Measurements from ENCODE around the gene TMEM51. TPM values are rescaled to one million over a fixed set of nuclear protein-coding genes. Genes with fewer than 3 reads are reported as not detected.

The TMEM51 gene
- total RNA-seq, 1 experiment from 2014 or later: 24.7 TPM

DNA sequence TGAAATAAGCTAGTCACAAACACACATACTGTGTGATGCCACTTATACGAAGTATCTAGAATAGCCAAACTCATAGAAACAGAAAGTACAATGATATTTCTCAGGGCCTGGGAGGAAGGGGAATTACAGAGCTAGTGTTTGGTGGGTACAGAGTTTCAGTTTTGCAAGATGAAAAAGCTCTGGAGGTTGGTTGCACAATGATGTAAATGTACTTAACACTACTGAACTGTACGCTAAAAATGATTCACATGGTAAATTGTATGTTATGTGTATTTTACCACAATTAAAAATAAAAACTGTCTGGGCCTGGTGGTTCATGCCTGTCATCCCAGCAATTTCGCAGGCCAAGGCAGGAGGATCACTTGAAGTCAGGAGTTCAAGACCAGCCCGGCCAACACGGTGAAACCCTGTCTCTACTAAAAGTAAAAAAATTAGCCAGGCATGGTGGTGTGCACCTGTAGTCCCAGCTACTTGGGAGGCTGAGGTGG, 78.2 kb downstream of the TMEM51 start:
- no peaks in the 10 kb centered on the region for H3K27me3 ChIP-seq (replicated peaks; ENCODE audit: control insufficient read depth, insufficient read depth, low read length)
- TF ChIP-seq, protein P1, sequence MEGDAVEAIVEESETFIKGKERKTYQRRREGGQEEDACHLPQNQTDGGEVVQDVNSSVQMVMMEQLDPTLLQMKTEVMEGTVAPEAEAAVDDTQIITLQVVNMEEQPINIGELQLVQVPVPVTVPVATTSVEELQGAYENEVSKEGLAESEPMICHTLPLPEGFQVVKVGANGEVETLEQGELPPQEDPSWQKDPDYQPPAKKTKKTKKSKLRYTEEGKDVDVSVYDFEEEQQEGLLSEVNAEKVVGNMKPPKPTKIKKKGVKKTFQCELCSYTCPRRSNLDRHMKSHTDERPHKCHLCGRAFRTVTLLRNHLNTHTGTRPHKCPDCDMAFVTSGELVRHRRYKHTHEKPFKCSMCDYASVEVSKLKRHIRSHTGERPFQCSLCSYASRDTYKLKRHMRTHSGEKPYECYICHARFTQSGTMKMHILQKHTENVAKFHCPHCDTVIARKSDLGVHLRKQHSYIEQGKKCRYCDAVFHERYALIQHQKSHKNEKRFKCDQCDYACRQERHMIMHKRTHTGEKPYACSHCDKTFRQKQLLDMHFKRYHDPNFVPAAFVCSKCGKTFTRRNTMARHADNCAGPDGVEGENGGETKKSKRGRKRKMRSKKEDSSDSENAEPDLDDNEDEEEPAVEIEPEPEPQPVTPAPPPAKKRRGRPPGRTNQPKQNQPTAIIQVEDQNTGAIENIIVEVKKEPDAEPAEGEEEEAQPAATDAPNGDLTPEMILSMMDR (IDR thresholded peaks at IDR 0.05; ENCODE audit: insufficient read depth in 1 of 2, low read depth in 1 of 2, low read length in 1 of 2, severe bottlenecking in 1 of 2, unreplicated experiment in 1 of 2): no peak
- intact Hi-C loops (cut with micrococcal nuclease; ENCODE audit: unreplicated experiment): no loop called here
- Mint-ChIP-seq H3K27me3 (ENCODE audit: insufficient read depth, unreplicated experiment) (no peaks in the 10 kb centered on the region), H3K27ac (ENCODE audit: unreplicated experiment) (no peak overlapping the region), H3K4me1 (ENCODE audit: low read depth, unreplicated experiment) (no peaks in the 10 kb centered on the region), H3K9me3 (ENCODE audit: unreplicated experiment) (no peaks in the 10 kb centered on the region), H3K4me3 (ENCODE audit: unreplicated experiment) (no peak overlapping the region), H3K36me3 (ENCODE audit: insufficient read depth, unreplicated experiment) (peaks cover 5% of the 10 kb centered on the region)
- ChIA-PET CTCF (no interaction called here), POLR2A (no interaction called here)
- no peak for DNase-seq
- no peaks in the 10 kb centered on the region for H3K9me3 ChIP-seq
- no peaks in the 10 kb centered on the region for H3K4me1 ChIP-seq
- no peaks in the 10 kb centered on the region for H3K36me3 ChIP-seq (ENCODE audit: control insufficient read depth, insufficient read depth, low read length)
- no peak overlapping the region for H3K4me3 ChIP-seq (ENCODE audit: low read depth, low read length)
- no TSS peak for BruUV-seq (replicated peaks)

DNA sequence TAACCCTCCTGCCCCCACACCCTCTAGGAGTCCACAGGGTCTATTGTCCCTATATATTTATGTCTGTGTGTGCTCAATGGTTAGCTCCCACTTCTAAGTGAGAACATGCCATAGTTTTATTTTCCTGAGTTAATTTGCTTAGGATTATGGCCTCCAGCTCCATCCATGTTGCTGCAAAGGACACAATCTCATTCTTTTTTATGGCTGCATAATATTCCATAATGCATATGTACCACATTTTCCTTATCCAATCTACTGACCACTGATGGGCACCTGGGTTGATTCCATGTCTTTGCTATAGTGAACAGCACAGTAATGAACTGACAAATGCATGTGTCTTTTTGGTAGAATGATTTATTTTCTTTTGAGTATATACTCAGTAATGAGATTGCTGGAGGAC, 80.1 kb downstream of the TMEM51 start:
- no peak overlapping the region for H3K27ac Mint-ChIP-seq (ENCODE audit: unreplicated experiment)
- intact Hi-C loops (cut with micrococcal nuclease; ENCODE audit: unreplicated experiment): no loop called here
- no peaks in the 10 kb centered on the region for H3K4me1 Mint-ChIP-seq (ENCODE audit: low read depth, unreplicated experiment)
- DNase-seq: no peak
- TF ChIP-seq, protein P1 (IDR thresholded peaks at IDR 0.05; ENCODE audit: insufficient read depth in 1 of 2, low read depth in 1 of 2, low read length in 1 of 2, severe bottlenecking in 1 of 2, unreplicated experiment in 1 of 2): no peak
- BruUV-seq (replicated peaks): no TSS peak
- H3K4me3 Mint-ChIP-seq (ENCODE audit: unreplicated experiment): no peak overlapping the region
- Histone ChIP-seq H3K9me3 (no peaks in the 10 kb centered on the region), H3K4me3 (ENCODE audit: low read depth, low read length) (no peak overlapping the region), H3K36me3 (ENCODE audit: control insufficient read depth, insufficient read depth, low read length) (no peaks in the 10 kb centered on the region), H3K4me1 (no peaks in the 10 kb centered on the region), H3K27me3 (replicated peaks; ENCODE audit: control insufficient read depth, insufficient read depth, low read length) (no peaks in the 10 kb centered on the region)
- ChIA-PET POLR2A (no interaction called here), CTCF (no interaction called here)
- H3K36me3 Mint-ChIP-seq (ENCODE audit: insufficient read depth, unreplicated experiment): no peaks in the 10 kb centered on the region
- H3K27me3 Mint-ChIP-seq (ENCODE audit: insufficient read depth, unreplicated experiment): no peaks in the 10 kb centered on the region
- no peaks in the 10 kb centered on the region for H3K9me3 Mint-ChIP-seq (ENCODE audit: unreplicated experiment)

DNA sequence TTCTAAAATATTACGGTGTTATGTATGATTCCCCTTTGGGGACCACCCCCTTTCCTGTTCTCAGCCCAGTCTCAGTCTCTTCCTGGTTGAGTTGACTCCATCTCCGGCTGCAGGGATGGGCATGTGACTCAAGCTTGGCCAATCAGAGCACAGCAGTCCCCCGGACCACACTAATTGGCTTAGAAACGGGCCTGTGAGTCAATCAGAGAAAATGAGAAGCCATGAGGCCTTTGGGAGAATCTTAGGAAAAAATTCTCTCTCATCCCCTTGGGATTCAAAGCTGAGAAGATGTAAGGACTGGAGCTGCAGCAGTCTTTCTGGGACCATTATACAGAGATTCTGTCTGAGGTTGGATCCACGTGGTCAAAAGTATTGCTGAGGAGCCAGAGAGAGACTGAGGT, 82.8 kb downstream of the TMEM51 start:
- ChIA-PET POLR2A (no interaction called here), CTCF (interaction anchor here (0.5 kb wide), 1 partner anchor 16 kb away, joined by 7 read pairs; no protein-coding TSS in a partner anchor)
- H3K36me3 Mint-ChIP-seq (ENCODE audit: insufficient read depth, unreplicated experiment): no peaks in the 10 kb centered on the region
- no peaks in the 10 kb centered on the region for H3K4me1 Mint-ChIP-seq (ENCODE audit: low read depth, unreplicated experiment)
- Histone ChIP-seq H3K36me3 (ENCODE audit: control insufficient read depth, insufficient read depth, low read length) (no peaks in the 10 kb centered on the region), H3K4me1 (no peaks in the 10 kb centered on the region), H3K27me3 (replicated peaks; ENCODE audit: control insufficient read depth, insufficient read depth, low read length) (no peaks in the 10 kb centered on the region), H3K9me3 (no peaks in the 10 kb centered on the region), H3K4me3 (ENCODE audit: low read depth, low read length) (no peak overlapping the region)
- intact Hi-C loops (cut with micrococcal nuclease; ENCODE audit: unreplicated experiment): no loop called here
- no peak overlapping the region for H3K27ac Mint-ChIP-seq (ENCODE audit: unreplicated experiment)
- TF ChIP-seq, protein P1 (IDR thresholded peaks at IDR 0.05; ENCODE audit: insufficient read depth in 1 of 2, low read depth in 1 of 2, low read length in 1 of 2, severe bottlenecking in 1 of 2, unreplicated experiment in 1 of 2): no peak
- no peak overlapping the region for H3K4me3 Mint-ChIP-seq (ENCODE audit: unreplicated experiment)
- H3K27me3 Mint-ChIP-seq (ENCODE audit: insufficient read depth, unreplicated experiment): no peaks in the 10 kb centered on the region
- H3K9me3 Mint-ChIP-seq (ENCODE audit: unreplicated experiment): no peaks in the 10 kb centered on the region
- DNase-seq: no peak
- BruUV-seq (replicated peaks): no TSS peak
